Measurements from ENCODE around the gene TMEM126A. TPM values are rescaled to one million over a fixed set of nuclear protein-coding genes. Genes with fewer than 3 reads are reported as not detected.
"Not testable (repeated sequence)": the region's sequence is repeated elsewhere in the genome, so short reads cannot be mapped to it uniquely, and the experiment has no call there.

Gene TMEM126A
- total and polyA plus RNA-seq, 2 experiments from 2014 or later = 24.7 to 71.1 TPM

GRCh38 chr11:85608621-85609020 lies 39.1 kb upstream of the TMEM126A start:
- Mint-ChIP-seq H3K4me3 (peak overlapping the region; percentile 7; the same call in 1 of the 3 replicates), H3K36me3 (ENCODE audit: low read depth) (peaks cover 70% of the 10 kb centered on the region), H3K4me1 (peaks cover 27% of the 10 kb centered on the region), H3K9me3 (peaks cover 32% of the 10 kb centered on the region)
- Histone ChIP-seq H3K4me1 (ENCODE audit: insufficient read depth) (peaks cover 26% of the 10 kb centered on the region; the same call in 1 of the 2 replicates), H3K27ac (ENCODE audit: low read depth) (peak overlapping the region; percentile 87), H3K4me2 (peak overlapping the region; percentile 58)
- not testable (repeated sequence) for H3K27ac Mint-ChIP-seq; H3K27me3 ChIP-seq (ENCODE audit: insufficient read depth); H3K79me2 ChIP-seq (replicated peaks; ENCODE audit: insufficient read depth); H3F3A ChIP-seq (replicated peaks; ENCODE audit: low read depth); H3K27me3 Mint-ChIP-seq (ENCODE audit: insufficient read depth, low read depth, poor library complexity); H3K4me3 ChIP-seq; DNase-seq (ENCODE audit: low spot score); ATAC-seq; H3K9me2 ChIP-seq (ENCODE audit: insufficient read depth); H3K36me3 ChIP-seq (ENCODE audit: insufficient read depth); H4K20me1 ChIP-seq (replicated peaks; ENCODE audit: insufficient read depth); H2AFZ ChIP-seq
- peak; percentile 91 for TF ChIP-seq ZNF462 (CRISPR knock-in tag; IDR thresholded peaks at IDR 0.05)

DNA sequence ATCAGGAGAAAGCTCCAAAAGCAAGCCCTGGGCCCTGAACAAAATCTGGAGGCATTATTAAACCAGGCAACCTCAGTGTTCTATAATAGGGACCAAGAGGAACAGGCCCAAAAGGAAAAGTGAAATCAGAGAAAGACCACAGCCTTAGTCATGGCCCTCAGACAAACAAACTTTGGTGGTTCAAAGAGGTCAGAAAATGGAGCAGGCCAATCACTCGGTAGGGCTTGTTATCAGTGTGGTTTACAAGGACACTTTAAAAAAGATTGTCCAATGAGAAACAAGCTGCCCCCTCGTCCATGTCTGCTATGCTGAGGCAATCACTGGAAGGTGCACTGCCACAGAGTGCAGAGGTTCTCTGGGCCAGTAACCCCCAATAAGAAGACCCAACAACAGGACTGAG lies 38.5 kb upstream of the TMEM126A start:
- H3K4me3 Mint-ChIP-seq; H3K79me2 ChIP-seq (replicated peaks; ENCODE audit: insufficient read depth); H3K4me3 ChIP-seq; H3K36me3 ChIP-seq (ENCODE audit: insufficient read depth); H3K4me2 ChIP-seq; H3K27ac Mint-ChIP-seq; H3K27me3 ChIP-seq (ENCODE audit: insufficient read depth); DNase-seq (ENCODE audit: low spot score); H3K9me2 ChIP-seq (ENCODE audit: insufficient read depth); H4K20me1 ChIP-seq (replicated peaks; ENCODE audit: insufficient read depth); ATAC-seq; H2AFZ ChIP-seq; H3F3A ChIP-seq (replicated peaks; ENCODE audit: low read depth); H3K27me3 Mint-ChIP-seq (ENCODE audit: insufficient read depth, low read depth, poor library complexity): not testable (repeated sequence)
- peaks cover 32% of the 10 kb centered on the region for H3K9me3 Mint-ChIP-seq
- H3K27ac ChIP-seq (ENCODE audit: low read depth) = peak overlapping the region; percentile 87; the same call in 1 of the 2 replicates
- peaks cover 74% of the 10 kb centered on the region for H3K36me3 Mint-ChIP-seq (ENCODE audit: low read depth)
- H3K4me1 ChIP-seq (ENCODE audit: insufficient read depth) = peaks cover 23% of the 10 kb centered on the region; the same call in 1 of the 2 replicates
- peaks cover 25% of the 10 kb centered on the region for H3K4me1 Mint-ChIP-seq

GRCh38 chr11:85611643-85612042 lies 36.1 kb upstream of the TMEM126A start:
- H2AFZ ChIP-seq; H3K4me3 ChIP-seq; H3K4me3 Mint-ChIP-seq; H3K9me2 ChIP-seq (ENCODE audit: insufficient read depth); H3K79me2 ChIP-seq (replicated peaks; ENCODE audit: insufficient read depth); H3K4me2 ChIP-seq; H3K27me3 ChIP-seq (ENCODE audit: insufficient read depth); H3K27me3 Mint-ChIP-seq (ENCODE audit: insufficient read depth, low read depth, poor library complexity); H3K27ac ChIP-seq (ENCODE audit: low read depth); H4K20me1 ChIP-seq (replicated peaks; ENCODE audit: insufficient read depth); ATAC-seq; H3K36me3 ChIP-seq (ENCODE audit: insufficient read depth); H3F3A ChIP-seq (replicated peaks; ENCODE audit: low read depth); DNase-seq (ENCODE audit: low spot score); H3K27ac Mint-ChIP-seq: not testable (repeated sequence)
- Mint-ChIP-seq H3K9me3 (peaks cover 29% of the 10 kb centered on the region), H3K36me3 (ENCODE audit: low read depth) (peaks cover 63% of the 10 kb centered on the region), H3K4me1 (peaks cover 19% of the 10 kb centered on the region)
- peaks cover 18% of the 10 kb centered on the region; the same call in 1 of the 2 replicates for H3K4me1 ChIP-seq (ENCODE audit: insufficient read depth)

Measured in GM23338 (cell line).